H1 (cell line): ENCODE data around the gene MBD3L1. TPM values are rescaled to one million over a fixed set of nuclear protein-coding genes. Genes with fewer than 3 reads are reported as not detected.

Source experiments
- CTCF ChIA-PET: fragments of 300-600 bp; sonication (Branson Sonifier 250); formaldehyde crosslinking; loops from one replicate; lab custom pipeline; 2021; ENCODE audit not compliant: partially characterized antibody; lab: Charles Lee
- POLR2A ChIA-PET: fragments of 300-600 bp; sonication (Branson Sonifier 250); formaldehyde crosslinking; loops from one replicate; lab custom pipeline; 2021; ENCODE audit warnings: inconsistent platforms; ENCODE audit not compliant: partially characterized antibody; lab: Charles Lee
- DNase-seq, 2 experiments: peaks; one replicate each; pipeline versions ENCODE4 v3.0.0 to v3.0.0-alpha.2; 2010 to 2022; ENCODE audit warnings: low spot score in 2 of 2, low read depth in 1 of 2, mixed read lengths in 1 of 2
- FAIRE-seq: peaks from 2 replicates; lab custom pipeline; 2011; peaks lifted over from hg19 to GRCh38; lab: Jason Lieb, UNC
- H2AFZ ChIP-seq: 2 replicates; pipeline ENCODE4 v1.8.1; 2012; ENCODE audit warnings: low read length, inconsistent platforms
- H2AK5ac ChIP-seq: 2 replicates; pipeline ENCODE4 v1.6.1; 2013; ENCODE audit warnings: low read depth, low read length
- H2BK120ac ChIP-seq: replicated peaks from 2 replicates; pipeline ENCODE3; 2013; ENCODE audit warnings: low read depth, low read length, inconsistent platforms
- H2BK12ac ChIP-seq: 2 replicates; pipeline ENCODE4 v1.6.1; 2013; ENCODE audit warnings: low read depth, low read length
- H2BK15ac ChIP-seq: 2 replicates; pipeline ENCODE4 v1.6.1; 2013; ENCODE audit warnings: low read length
- H2BK20ac ChIP-seq: 2 replicates; pipeline ENCODE4 v1.6.1; 2013; ENCODE audit warnings: low read length
- H2BK5ac ChIP-seq: 2 replicates; pipeline ENCODE4 v1.6.1; 2013; ENCODE audit warnings: low read depth, low read length
- H3K14ac ChIP-seq: 2 replicates; pipeline ENCODE4 v1.6.1; 2013; ENCODE audit warnings: inconsistent platforms; ENCODE audit not compliant: insufficient read length
- H3K18ac ChIP-seq: 2 replicates; pipeline ENCODE4 v1.6.1; 2013; ENCODE audit warnings: low read length; ENCODE audit errors: extremely low read depth
- H3K23ac ChIP-seq: 2 replicates; pipeline ENCODE4 v1.6.1; 2013; ENCODE audit warnings: inconsistent platforms; ENCODE audit not compliant: insufficient read length
- H3K23me2 ChIP-seq: 2 replicates; pipeline ENCODE4 v1.6.1; 2013; ENCODE audit warnings: low read depth, low read length
- H3K27ac ChIP-seq: 2 replicates; pipeline ENCODE4 v1.6.1; 2011; ENCODE audit warnings: low read depth, low read length, inconsistent platforms
- H3K27me3 ChIP-seq, 4 experiments: replicated peaks in 1 of 4; 1 replicate in 1 of 4; 2 replicates in 3 of 4; pipeline versions ENCODE4 v1.6.1 to v1.8.1; 2011 to 2013; ENCODE audit warnings: low read length in 3 of 4, mild to moderate bottlenecking in 3 of 4, inconsistent platforms in 2 of 4, mixed read lengths in 2 of 4, moderate library complexity in 1 of 4; ENCODE audit not compliant: control insufficient read depth in 3 of 4, insufficient read depth in 3 of 4; ENCODE audit errors: extremely low read depth in 1 of 4
- H3K36me3 ChIP-seq, 4 experiments: 2 replicates each; pipeline versions ENCODE4 v1.6.1 to v1.8.1; 2011 to 2013; ENCODE audit warnings: mild to moderate bottlenecking in 4 of 4, low read length in 3 of 4, moderate library complexity in 2 of 4, control low read depth in 1 of 4, inconsistent platforms in 1 of 4; ENCODE audit not compliant: insufficient read depth in 4 of 4, control insufficient read depth in 2 of 4
- H3K4ac ChIP-seq: replicated peaks from 2 replicates; pipeline ENCODE3; 2013; ENCODE audit warnings: low read length, low read depth, mixed read lengths, inconsistent platforms; ENCODE audit not compliant: insufficient read length
- H3K4me1 ChIP-seq, 4 experiments: replicated peaks in 1 of 4; 1 replicate in 1 of 4; 2 replicates in 3 of 4; pipeline versions ENCODE4 v1.6.1 to v1.8.1; 2011 to 2013; ENCODE audit warnings: low read length in 3 of 4, inconsistent platforms in 2 of 4, mixed read lengths in 1 of 4; ENCODE audit not compliant: insufficient read depth in 4 of 4, control insufficient read depth in 3 of 4
- H3K4me2 ChIP-seq, 2 experiments: 2 replicates each; pipeline versions ENCODE4 v1.6.1 to v1.8.1; 2011 to 2013; ENCODE audit warnings: low read depth in 2 of 2, low read length in 2 of 2, control low read depth in 1 of 2, inconsistent platforms in 1 of 2, mild to moderate bottlenecking in 1 of 2; ENCODE audit not compliant: insufficient read depth in 1 of 2
- H3K4me3 ChIP-seq, 4 experiments: fragments of 200-600, 300-600 bp in 1 of 4; sonication (generic), shearing (Covaris generic), sonication (Bioruptor Twin) in 1 of 4; 2 replicates each; pipeline versions ENCODE4 v1.5.1 to v1.8.1; 2011 to 2016; ENCODE audit warnings: low read length in 4 of 4, low read depth in 3 of 4, control low read depth in 2 of 4, inconsistent platforms in 2 of 4, mild to moderate bottlenecking in 2 of 4, mixed read lengths in 1 of 4, moderate library complexity in 1 of 4; ENCODE audit not compliant: insufficient read depth in 2 of 4; ENCODE audit errors: extremely low read depth in 1 of 4
- H3K56ac ChIP-seq: replicated peaks from 2 replicates; pipeline ENCODE3; 2013; ENCODE audit warnings: low read depth, mild to moderate bottlenecking, mixed read lengths, low read length, inconsistent platforms; ENCODE audit not compliant: insufficient read length
- H3K79me1 ChIP-seq: 2 replicates; pipeline ENCODE4 v1.6.1; 2013; ENCODE audit warnings: low read depth, low read length, control low read depth
- H3K79me2 ChIP-seq, 2 experiments: 2 replicates each; pipeline versions ENCODE4 v1.6.1 to v1.8.1; 2012 to 2013; ENCODE audit warnings: low read length in 2 of 2, mild to moderate bottlenecking in 2 of 2, inconsistent platforms in 1 of 2; ENCODE audit not compliant: insufficient read depth in 2 of 2, control insufficient read depth in 1 of 2
- H3K9ac ChIP-seq, 4 experiments: replicated peaks in 1 of 4; 1 replicate in 1 of 4; 2 replicates in 3 of 4; pipeline versions ENCODE4 v1.6.1 to v1.8.1; 2011 to 2013; ENCODE audit warnings: low read depth in 3 of 4, low read length in 3 of 4, control low read depth in 2 of 4, mild to moderate bottlenecking in 2 of 4, moderate library complexity in 2 of 4, inconsistent platforms in 1 of 4; ENCODE audit errors: extremely low read depth in 1 of 4
- H3K9me3 ChIP-seq, 2 experiments: 2 replicates each; pipeline versions ENCODE4 v1.6.1 to v1.8.1; 2012 to 2013; ENCODE audit warnings: mild to moderate bottlenecking in 2 of 2, moderate library complexity in 2 of 2, control low read depth in 1 of 2, inconsistent platforms in 1 of 2, low read depth in 1 of 2, low read length in 1 of 2, mixed read lengths in 1 of 2; ENCODE audit not compliant: insufficient read depth in 2 of 2
- H4K20me1 ChIP-seq, 2 experiments: replicated peaks in 1 of 2; 2 replicates each; pipeline versions ENCODE3 to v1.8.1; 2011 to 2013; ENCODE audit warnings: inconsistent platforms in 2 of 2, low read length in 2 of 2, mild to moderate bottlenecking in 1 of 2; ENCODE audit not compliant: insufficient read depth in 2 of 2, control insufficient read depth in 1 of 2
- H4K5ac ChIP-seq: 2 replicates; pipeline ENCODE4 v1.6.1; 2013; ENCODE audit warnings: low read length, low read depth, mixed read lengths, inconsistent platforms; ENCODE audit not compliant: insufficient read length
- H4K8ac ChIP-seq: 2 replicates; pipeline ENCODE4 v1.8.0; 2013; ENCODE audit warnings: mild to moderate bottlenecking, moderate library complexity, low read length, inconsistent platforms; ENCODE audit not compliant: insufficient read depth; ENCODE audit errors: extremely low read depth
- H4K91ac ChIP-seq: replicated peaks from 2 replicates; pipeline ENCODE3; 2013; ENCODE audit warnings: low read length, mixed read lengths, inconsistent platforms; ENCODE audit not compliant: insufficient read length
- ASH2L ChIP-seq: fragments of 200-600, 300-600 bp; sonication (generic); IDR thresholded peaks from one replicate; pipeline ENCODE4 v1.7.1; 2017; ENCODE audit warnings: low read length
- FOSL1 ChIP-seq: IDR thresholded peaks from 2 replicates; pipeline ENCODE4 v1.6.1; 2011; ENCODE audit warnings: mild to moderate bottlenecking, low read depth, low read length, moderate library complexity; ENCODE audit not compliant: insufficient read depth
- HDAC2 ChIP-seq, 2 experiments: fragments of 300-600 bp in 1 of 2; sonication (generic) in 1 of 2; IDR thresholded peaks; 2 replicates each; pipeline ENCODE4 v1.6.1; 2011 to 2012; ENCODE audit warnings: low read depth in 2 of 2, low read length in 2 of 2, mild to moderate bottlenecking in 2 of 2, moderate library complexity in 2 of 2, borderline replicate concordance in 1 of 2, inconsistent platforms in 1 of 2
- HDAC6 ChIP-seq: IDR thresholded peaks from one replicate; pipeline ENCODE4 v1.7.1; 2012; ENCODE audit warnings: low read depth, mild to moderate bottlenecking, inconsistent platforms, low read length, moderate library complexity
- SP2 ChIP-seq: IDR thresholded peaks from 2 replicates; pipeline ENCODE4 v1.6.1; 2012; ENCODE audit warnings: mild to moderate bottlenecking, low read length, inconsistent platforms
- TBP ChIP-seq: IDR thresholded peaks from 2 replicates; pipeline ENCODE4 v1.6.1; 2011; ENCODE audit warnings: low read depth, low read length, improper control_type of control experiment
- WGBS, 2 experiments: shearing (Covaris generic) in 1 of 2; methylation state at CpG; one replicate each; pipeline versions ENCODE4 v1.1.6 to v1.1.7; 2013 to 2015; ENCODE audit warnings: low lambda C conversion rate in 2 of 2, mixed read lengths in 2 of 2, inconsistent platforms in 1 of 2, low coverage in 1 of 2, missing lambda C conversion rate in 1 of 2; ENCODE audit not compliant: insufficient replicate concordance in 2 of 2, insufficient coverage in 1 of 2, insufficient read length in 1 of 2; ENCODE audit errors: extremely low coverage in 1 of 2, missing lambda C conversion rate in 1 of 2; 5-methylcytosine and 5-hydroxymethylcytosine counted together
- polyA plus RNA-seq, 7 experiments: library from polyadenylated mRNA; depleted of rRNA in 3 of 7; stranded (reverse) in 5 of 7; unstranded in 2 of 7; fragments of >200 nt in 5 of 7; fragments of 200-250 nt in 2 of 7; gene quantifications; 1 replicate in 5 of 7; 2 replicates in 1 of 7; 4 replicates in 1 of 7; pipeline versions ENCODE4 v1.2.1 to v1.2.3, GENCODE V29; 2011 to 2013; ENCODE audit warnings: missing spikeins in 2 of 7, mixed read lengths in 2 of 7
- total RNA-seq: library from RNA; stranded (reverse); fragmentation: NEBNext Ultra II Directional; extraction: Animal tissue kit (Norgen Biotek cat#: 25700); gene quantifications from 2 replicates; pipeline ENCODE4 v1.2.1, GENCODE V29; 2021

MBD3L1 gene
- total and polyA plus RNA-seq, 2 of the 8 experiments (the other 6 are each of a cell fraction or from before 2014, with no cell fraction given) = not detected

DNA sequence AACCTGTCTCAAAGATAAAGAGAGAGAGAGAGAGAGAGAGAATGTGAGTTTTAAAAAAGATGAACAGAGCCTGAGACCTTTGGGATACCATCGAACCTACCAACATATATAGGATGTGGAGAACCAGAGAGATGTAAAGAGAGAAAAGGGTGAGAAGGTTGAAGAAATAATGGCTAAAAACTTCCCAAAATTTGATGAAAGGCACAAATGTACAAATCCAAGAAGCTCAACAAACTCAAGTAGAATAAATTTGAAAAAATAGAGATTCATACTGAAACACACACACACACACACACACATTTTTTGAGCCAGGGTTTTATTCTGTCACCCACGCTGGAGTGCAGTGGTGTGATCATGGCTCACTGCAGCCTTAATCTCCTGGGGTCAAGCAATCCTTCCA is 16.4 kb upstream of the MBD3L1 start:
- POLR2A ChIA-PET = no interaction called here
- Histone ChIP-seq H2BK20ac (no peak overlapping the region), H3K4me1 (no peaks in the 10 kb centered on the region), H4K91ac (no peak overlapping the region), H4K20me1 (no peaks in the 10 kb centered on the region), H3K4me3 (no peak overlapping the region), H2BK5ac (no peak overlapping the region), H3K27me3 (no peaks in the 10 kb centered on the region), H2BK15ac (no peak overlapping the region), H3K36me3 (peaks cover 10 to 94% (median 44%) of the 10 kb centered on the region in 4 experiments), H2AFZ (no peak overlapping the region), H3K27ac (no peak overlapping the region), H3K9me3 (peaks cover 65 to 74% of the 10 kb centered on the region in 2 experiments), H3K18ac (no peak overlapping the region), H3K23ac (no peak overlapping the region), H2BK12ac (no peak overlapping the region), H3K9ac (no peak overlapping the region), H3K4me2 (no peak overlapping the region), H3K56ac (no peak overlapping the region), H2BK120ac (no peak overlapping the region), H3K79me1 (no peaks in the 10 kb centered on the region), H4K5ac (no peak overlapping the region), H3K79me2 (no peaks in the 10 kb centered on the region), H4K8ac (no peak overlapping the region), H3K4ac (no peak overlapping the region), H2AK5ac (no peak overlapping the region), H3K23me2 (no peaks in the 10 kb centered on the region), H3K14ac (no peak overlapping the region)
- CTCF ChIA-PET = no interaction called here
- 91% methylated on average over 2 of the region's 2 CpGs; no CpG with 5 or more reads in 1 of the 2 experiments for WGBS, 2 experiments
- TF ChIP-seq TBP (no peak), SP2 (no peak), FOSL1 (no peak), HDAC2 (IDR thresholded peaks at IDR 0.05; ENCODE audit: borderline replicate concordance in 1 of 2, low read depth in 2 of 2, low read length in 2 of 2) (no peak), ASH2L (no peak), HDAC6 (no peak)
- no peak for FAIRE-seq
- DNase-seq = no peak
